Spleen (tissue), 11 donors: Measurements from ENCODE around the gene RETREG1. TPM values are rescaled to one million over a fixed set of nuclear protein-coding genes. Genes with fewer than 3 reads are reported as not detected.
A peak's percentile ranks its signal among the peaks of the same experiment; 100 is the strongest.

ENCODE experiments used
- DNase-seq: peaks from one replicate; pipeline ENCODE4 v3.0.0-alpha.2; 2020
- H3K27ac ChIP-seq, 8 donors: fragments of 200-600 bp; sonication (generic) in 7 of 8; 1 replicate in 4 of 8; 2 replicates in 4 of 8; pipeline versions ENCODE4 v1.5.0 to v1.8.0; 2016 to 2021; ENCODE audit warnings: inconsistent platforms in 4 of 8, mild to moderate bottlenecking in 4 of 8, moderate library complexity in 1 of 8
- H3K27me3 ChIP-seq, 7 donors: fragments of 200-600 bp; sonication (generic) in 6 of 7; replicated peaks in 1 of 7; 1 replicate in 4 of 7; 2 replicates in 3 of 7; pipeline versions ENCODE4 v1.5.0 to v1.8.0; 2016 to 2021; ENCODE audit warnings: inconsistent platforms in 3 of 7, mild to moderate bottlenecking in 1 of 7
- H3K36me3 ChIP-seq, 6 donors: fragments of 200-600 bp; sonication (generic) in 5 of 6; 1 replicate in 4 of 6; 2 replicates in 2 of 6; pipeline versions ENCODE4 v1.5.0 to v1.8.0; 2016 to 2021; ENCODE audit warnings: inconsistent platforms in 2 of 6
- H3K4me1 ChIP-seq, 6 donors: fragments of 200-600 bp; sonication (generic) in 5 of 6; 1 replicate in 3 of 6; 2 replicates in 3 of 6; pipeline versions ENCODE4 v1.5.0 to v1.8.0; 2016 to 2021; ENCODE audit warnings: inconsistent platforms in 3 of 6
- H3K4me3 ChIP-seq, 8 donors: fragments of 200-600 bp; sonication (generic) in 7 of 8; 1 replicate in 4 of 8; 2 replicates in 4 of 8; pipeline versions ENCODE4 v1.5.0 to v1.8.0; 2016 to 2021; ENCODE audit warnings: inconsistent platforms in 4 of 8, mild to moderate bottlenecking in 4 of 8, moderate library complexity in 2 of 8
- H3K9me3 ChIP-seq, 8 donors: fragments of 200-600 bp; sonication (generic) in 7 of 8; 1 replicate in 4 of 8; 2 replicates in 4 of 8; pipeline versions ENCODE4 v1.5.0 to v1.8.0; 2016 to 2021; ENCODE audit warnings: inconsistent platforms in 4 of 8
- POLR2A ChIP-seq, 3 donors: fragments of 450-650 bp; IDR thresholded peaks; one replicate each; pipeline ENCODE4 v1.5.1; 2017; ENCODE audit warnings: antibody characterized with exemption in 3 of 3, mild to moderate bottlenecking in 1 of 3
- POLR2AphosphoS5 ChIP-seq, 3 donors: sonication (generic); formaldehyde crosslinking; IDR thresholded peaks; one replicate each; pipeline ENCODE4 v1.5.1; 2017; ENCODE audit warnings: antibody characterized with exemption in 3 of 3
- WGBS, 5 donors: extraction: QIAGEN DNeasy Blood & Tissue Kit in 3 of 5; methylation state at CpG; one replicate each; pipeline versions ENCODE4 v1.1.5 to v1.1.7; 2013 to 2018; 5-methylcytosine and 5-hydroxymethylcytosine counted together
- intact Hi-C: fragments of 100-400 bp; cut with DNase I; formaldehyde crosslinking; loops from one replicate; pipeline ENCODE4 v1.15.0; 2023; ENCODE audit warnings: low total_unique reads
- polyA plus RNA-seq, 3 donors: library from polyadenylated mRNA; stranded (reverse); fragments of 200-250 nt; gene quantifications; one replicate each; pipeline ENCODE4 v1.2.1, GENCODE V29; 2013
- total RNA-seq, 7 donors: library from RNA; depleted of rRNA in 3 of 7; stranded (reverse); fragments of >200 nt in 3 of 7; fragmentation: NEBNext Ultra II Directional in 4 of 7; extraction: Animal tissue kit (Norgen Biotek cat#: 25700) in 4 of 7; gene quantifications; one replicate each; pipeline versions ENCODE4 v1.1.0 to v1.2.1, GENCODE V29; 2016 to 2021
- TF ChIP-seq, protein P1 (sequence below), 11 experiments: fragments of 200-600 bp in 7 of 11; fragments of 450-650 bp in 4 of 11; sonication (generic) in 4 of 11; IDR thresholded peaks in 8 of 11; conservative IDR thresholded peaks in 3 of 11; 1 replicate in 7 of 11; 2 replicates in 4 of 11; pipeline versions ENCODE4 v1.4.0 to v1.8.0; 2016 to 2021; ENCODE audit warnings: antibody characterized with exemption in 11 of 11, inconsistent platforms in 4 of 11, mild to moderate bottlenecking in 1 of 11
- donor health status: healthy with polysubstance abuse.
- donor health status: DM: no; HTN: no; CAD: no; lungs with moderate emphysema.
- donor health status: DM: no; HTN: no; CAD: no.
- donor health status: Bipolar disorder and iron deficiency.
- donor health status: healthy.
- donor health status: DM: no; HTN: no; CAD: no.
- donor health status: DM: yes; HTN: yes; CAD: no.

Gene RETREG1
- total and polyA plus RNA-seq, 10 donors = 2.5 to 9.0 (median 5.1) TPM

DNA sequence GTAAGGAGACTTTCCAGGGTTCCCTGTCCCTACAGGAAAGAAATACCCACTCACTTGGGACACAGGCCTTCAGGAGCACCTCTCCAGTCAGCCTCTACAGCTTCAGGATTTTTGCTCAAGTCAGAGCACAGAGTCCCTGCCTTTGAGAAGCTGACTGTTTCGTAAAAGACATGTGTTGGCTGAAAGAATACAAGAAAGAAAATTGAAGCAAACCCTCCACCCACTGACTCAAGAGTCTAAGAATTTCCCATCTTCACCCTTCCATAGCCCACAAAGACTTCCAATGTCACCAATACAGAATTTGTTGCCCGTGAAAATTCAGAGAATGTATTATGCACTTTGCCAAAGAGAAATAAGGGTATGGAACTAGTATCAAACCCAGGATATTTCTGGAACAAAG is 98.2 kb downstream of the RETREG1 start:
- DNase-seq = no peak
- intact Hi-C loops = no loop called here
- Histone ChIP-seq H3K27me3 (no peaks in the 10 kb centered on the region), H3K4me3 (no peak overlapping the region), H3K36me3 (no peaks in the 10 kb centered on the region), H3K27ac (no peak overlapping the region), H3K4me1 (no peaks in the 10 kb centered on the region), H3K9me3 (no peaks in the 10 kb centered on the region)
- TF ChIP-seq, protein P1, sequence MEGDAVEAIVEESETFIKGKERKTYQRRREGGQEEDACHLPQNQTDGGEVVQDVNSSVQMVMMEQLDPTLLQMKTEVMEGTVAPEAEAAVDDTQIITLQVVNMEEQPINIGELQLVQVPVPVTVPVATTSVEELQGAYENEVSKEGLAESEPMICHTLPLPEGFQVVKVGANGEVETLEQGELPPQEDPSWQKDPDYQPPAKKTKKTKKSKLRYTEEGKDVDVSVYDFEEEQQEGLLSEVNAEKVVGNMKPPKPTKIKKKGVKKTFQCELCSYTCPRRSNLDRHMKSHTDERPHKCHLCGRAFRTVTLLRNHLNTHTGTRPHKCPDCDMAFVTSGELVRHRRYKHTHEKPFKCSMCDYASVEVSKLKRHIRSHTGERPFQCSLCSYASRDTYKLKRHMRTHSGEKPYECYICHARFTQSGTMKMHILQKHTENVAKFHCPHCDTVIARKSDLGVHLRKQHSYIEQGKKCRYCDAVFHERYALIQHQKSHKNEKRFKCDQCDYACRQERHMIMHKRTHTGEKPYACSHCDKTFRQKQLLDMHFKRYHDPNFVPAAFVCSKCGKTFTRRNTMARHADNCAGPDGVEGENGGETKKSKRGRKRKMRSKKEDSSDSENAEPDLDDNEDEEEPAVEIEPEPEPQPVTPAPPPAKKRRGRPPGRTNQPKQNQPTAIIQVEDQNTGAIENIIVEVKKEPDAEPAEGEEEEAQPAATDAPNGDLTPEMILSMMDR (IDR thresholded peaks at IDR 0.05 in 8 of 11, conservative IDR thresholded peaks at IDR 0.05 in 3 of 11) = no peak
- no peak for TF ChIP-seq POLR2A (IDR thresholded peaks at IDR 0.05)
- 85 to 98% (median 88%) methylated on average over 2 of the region's 2 CpGs for WGBS, 5 donors

DNA sequence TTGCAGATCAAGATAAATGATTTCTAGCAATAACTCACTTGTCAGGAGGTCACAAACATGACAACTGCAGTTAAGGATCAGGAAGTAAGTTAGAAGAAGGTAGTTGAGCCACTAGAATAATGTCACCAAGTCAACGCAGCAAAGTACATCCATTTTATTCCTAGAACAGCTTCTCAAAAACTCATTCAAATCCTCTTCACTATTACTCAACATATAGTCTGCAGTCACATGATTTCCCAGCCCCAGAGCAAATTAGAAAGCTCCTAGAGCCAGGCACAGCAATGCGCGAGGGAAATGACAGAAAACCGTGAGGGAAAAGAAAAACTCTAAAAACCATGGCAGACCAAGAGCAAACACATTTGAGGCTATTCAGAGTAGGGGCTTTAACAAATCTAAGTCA is 101.3 kb downstream of the RETREG1 start:
- no peak for TF ChIP-seq POLR2AphosphoS5 (IDR thresholded peaks at IDR 0.05)
- no peak for DNase-seq
- no peak overlapping the region for H3K27ac ChIP-seq
- intact Hi-C loops = no loop called here
- no peaks in the 10 kb centered on the region for H3K27me3 ChIP-seq
- 36 to 94% (median 81%) methylated on average over 4 of the region's 4 CpGs for WGBS, 5 donors
- H3K4me3 ChIP-seq = no peak overlapping the region
- H3K9me3 ChIP-seq = no peaks in the 10 kb centered on the region
- no peaks in the 10 kb centered on the region for H3K4me1 ChIP-seq
- H3K36me3 ChIP-seq = no peaks in the 10 kb centered on the region

DNA sequence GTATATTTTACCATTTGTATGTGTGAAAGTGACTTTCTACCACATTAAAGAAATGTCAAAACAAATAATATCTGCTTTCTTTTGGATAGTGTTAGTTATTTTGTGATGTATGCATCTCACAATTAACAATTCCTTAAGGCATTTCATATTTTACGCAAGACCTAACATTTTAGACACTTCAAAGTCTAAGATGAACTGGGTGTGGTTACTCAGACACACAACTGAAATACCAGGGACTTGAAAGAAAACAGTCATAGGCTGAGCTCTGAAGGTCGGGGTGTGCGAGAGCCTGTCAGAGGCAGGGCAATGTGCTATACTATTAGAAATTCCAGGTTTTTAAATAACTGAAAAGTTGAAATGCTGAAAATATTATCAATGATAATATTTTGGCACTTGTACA is 106.7 kb downstream of the RETREG1 start:
- TF ChIP-seq, protein P1 (IDR thresholded peaks at IDR 0.05 in 8 of 11, conservative IDR thresholded peaks at IDR 0.05 in 3 of 11) = no peak
- TF ChIP-seq POLR2AphosphoS5 (IDR thresholded peaks at IDR 0.05) (no peak), POLR2A (IDR thresholded peaks at IDR 0.05) (no peak)
- WGBS, 5 donors = 88 to 92% (median 89%) methylated on average over 3 of the region's 3 CpGs
- H3K4me1 ChIP-seq = peaks cover 0 to 7% (median 0%) of the 10 kb centered on the region in 6 donors
- intact Hi-C loops = no loop called here
- no peaks in the 10 kb centered on the region for H3K9me3 ChIP-seq
- no peak overlapping the region for H3K27ac ChIP-seq
- no peak for DNase-seq
- no peaks in the 10 kb centered on the region for H3K36me3 ChIP-seq
- no peak overlapping the region for H3K4me3 ChIP-seq
- H3K27me3 ChIP-seq = no peaks in the 10 kb centered on the region

DNA sequence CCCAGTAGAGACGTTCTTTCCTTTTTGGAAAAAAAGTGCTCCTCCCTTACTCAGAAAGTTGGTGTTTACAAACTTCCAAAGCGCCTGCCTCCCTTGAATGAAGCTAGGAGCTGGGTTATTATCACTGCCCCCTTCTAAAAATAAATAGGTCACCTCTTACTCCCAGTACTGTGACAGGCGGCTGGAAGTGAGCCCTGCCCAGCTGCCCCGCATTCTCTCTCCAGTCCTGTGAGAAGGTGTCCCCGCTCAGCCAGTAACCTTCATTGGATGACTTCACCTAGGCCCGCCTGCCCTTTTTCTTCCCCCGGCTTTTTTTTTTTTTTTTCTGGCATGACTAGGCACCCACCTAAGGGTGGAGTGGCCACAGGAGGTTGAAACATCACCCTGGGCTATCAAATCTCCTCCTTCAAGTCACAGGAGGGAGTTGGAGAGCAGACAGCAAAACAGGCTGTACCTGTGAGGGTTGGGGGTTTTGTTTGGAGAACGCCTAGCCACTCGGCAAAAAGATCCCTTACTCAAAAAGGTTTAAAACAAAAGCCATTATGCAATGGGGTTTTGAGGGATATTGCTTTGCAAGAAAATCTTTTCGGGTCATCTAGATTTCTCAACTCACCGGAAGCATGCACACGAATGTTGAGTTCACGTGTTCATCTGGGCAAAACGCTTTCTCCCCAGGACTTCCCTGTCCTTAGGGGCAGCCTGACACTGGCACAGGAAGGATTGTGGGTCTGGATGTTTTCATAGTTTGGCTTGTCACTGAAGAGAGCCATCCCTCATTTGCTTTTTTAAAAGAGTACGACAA is 107.9 kb downstream of the RETREG1 start:
- Histone ChIP-seq H3K27ac (peak overlapping the region in 3 of 8 donors; percentile 22 to 75 (median 74)), H3K9me3 (no peaks in the 10 kb centered on the region), H3K4me1 (peaks cover 0 to 7% (median 0%) of the 10 kb centered on the region in 6 donors), H3K36me3 (no peaks in the 10 kb centered on the region), H3K4me3 (no peak overlapping the region), H3K27me3 (no peaks in the 10 kb centered on the region)
- DNase-seq = no peak
- intact Hi-C loops = no loop called here
- TF ChIP-seq POLR2A (IDR thresholded peaks at IDR 0.05) (no peak), POLR2AphosphoS5 (IDR thresholded peaks at IDR 0.05) (no peak)
- TF ChIP-seq, protein P1 (IDR thresholded peaks at IDR 0.05 in 8 of 11, conservative IDR thresholded peaks at IDR 0.05 in 3 of 11) = no peak
- WGBS, 5 donors = 60 to 84% (median 72%) methylated on average over 15 of the region's 15 CpGs
